Prostate gland (tissue), 2 donors: ENCODE measurements around the gene RPL32. TPM values are rescaled to one million over a fixed set of nuclear protein-coding genes. Genes with fewer than 3 reads are reported as not detected.
"Not testable (repeated sequence)": the region's sequence is repeated elsewhere in the genome, so short reads cannot be mapped to it uniquely, and the experiment has no call there.

ENCODE experiments used
- DNase-seq: peaks from one replicate; pipeline ENCODE4 v3.0.0-alpha.2; 2019; ENCODE audit warnings: low spot score
- H3K27ac ChIP-seq, 2 donors: fragments of 200-600 bp; sonication (generic); 2 replicates each; pipeline ENCODE4 v1.5.1; 2017 to 2019
- H3K27me3 ChIP-seq: fragments of 200-600 bp; sonication (generic); replicated peaks from 2 replicates; pipeline ENCODE4 v1.5.1; 2019; ENCODE audit not compliant: insufficient read depth
- H3K36me3 ChIP-seq, 2 donors: fragments of 200-600 bp; sonication (generic); 1 replicate in 1 of 2; 2 replicates in 1 of 2; pipeline versions ENCODE4 v1.5.1 to v1.8.1; 2017 to 2019
- H3K4me1 ChIP-seq: fragments of 200-600 bp; sonication (generic); replicated peaks from 2 replicates; pipeline ENCODE4 v1.5.1; 2019
- H3K4me3 ChIP-seq, 2 donors: fragments of 200-600 bp; sonication (generic); 2 replicates each; pipeline ENCODE4 v1.5.1; 2017 to 2019
- H3K9me3 ChIP-seq: fragments of 200-600 bp; sonication (generic); 2 replicates; pipeline ENCODE4 v1.5.1; 2017
- CTCF ChIP-seq, 4 experiments: fragments of 200-600 bp in 2 of 4; fragments of 450-650 bp in 2 of 4; sonication (generic) in 2 of 4; IDR thresholded peaks; 1 replicate in 3 of 4; 2 replicates in 1 of 4; pipeline ENCODE4 v1.5.1; 2016 to 2019; ENCODE audit warnings: antibody characterized with exemption in 4 of 4, mild to moderate bottlenecking in 2 of 4, moderate library complexity in 2 of 4
- POLR2A ChIP-seq: fragments of 450-650 bp; IDR thresholded peaks from one replicate; pipeline ENCODE4 v1.6.1; 2016; ENCODE audit warnings: antibody characterized with exemption, mild to moderate bottlenecking
- POLR2AphosphoS5 ChIP-seq: sonication (generic); formaldehyde crosslinking; IDR thresholded peaks from one replicate; pipeline ENCODE4 v1.6.1; 2017; ENCODE audit warnings: antibody characterized with exemption
- WGBS: methylation state at CpG from one replicate; pipeline ENCODE4 v1.1.5; 2018; 5-methylcytosine and 5-hydroxymethylcytosine counted together
- intact Hi-C: fragments of 100-400 bp; cut with DNase I; formaldehyde crosslinking; loops from one replicate; pipeline ENCODE4 v1.14.2; 2022
- total RNA-seq, 2 donors: library from RNA; depleted of rRNA; stranded (reverse); fragments of >200 nt; gene quantifications; one replicate each; pipeline ENCODE4 v1.1.0, GENCODE V29; 2016

The RPL32 gene
- total RNA-seq, 2 donors from 2014 or later, result 851 to 1,881 TPM

DNA sequence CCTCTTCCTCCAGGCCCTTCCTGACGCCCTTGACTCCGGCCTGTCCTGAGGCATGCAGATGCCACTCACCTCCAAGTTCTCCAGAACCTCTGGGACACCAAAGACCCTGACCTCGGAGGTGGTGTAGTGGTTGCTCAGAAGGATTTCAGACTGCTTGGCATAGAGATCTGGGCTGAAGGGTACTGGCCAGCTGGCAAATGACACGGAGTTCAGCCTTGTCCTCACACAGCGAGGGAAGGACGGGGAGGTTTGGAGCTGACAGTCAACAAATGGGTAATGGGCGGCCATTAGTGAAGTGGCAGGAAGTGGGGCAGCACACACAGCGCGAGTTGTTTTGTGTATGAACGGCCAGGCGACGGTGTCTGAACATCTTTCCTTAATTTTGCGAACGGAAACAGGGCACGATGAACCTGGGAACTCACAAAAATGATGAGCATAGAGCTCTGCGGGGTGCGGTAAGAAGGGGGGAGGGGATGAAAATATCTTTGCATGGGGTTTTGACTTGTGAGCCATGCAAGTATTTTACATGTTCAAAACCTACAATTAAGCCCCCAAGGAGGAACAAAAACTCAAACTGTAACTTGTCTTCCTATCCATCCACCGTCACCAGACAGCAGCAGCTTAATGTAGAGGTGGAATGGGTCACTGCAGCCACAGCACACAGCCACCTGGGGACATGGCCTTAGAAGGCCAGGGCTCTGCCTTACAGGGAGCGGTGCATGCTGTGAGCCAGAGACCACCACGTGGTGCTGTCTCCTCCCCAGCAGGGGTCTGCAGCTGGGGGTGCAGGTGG lies 43.6 kb upstream of the RPL32 start:
- Histone ChIP-seq H3K4me3 (no peak overlapping the region), H3K27me3 (no peaks in the 10 kb centered on the region), H3K27ac (no peak overlapping the region), H3K36me3 (no peaks in the 10 kb centered on the region), H3K4me1 (no peaks in the 10 kb centered on the region), H3K9me3 (no peaks in the 10 kb centered on the region)
- TF ChIP-seq POLR2AphosphoS5 (no peak), CTCF (IDR thresholded peaks at IDR 0.05) (no peak)
- intact Hi-C loops, result no loop called here
- no peak for DNase-seq
- 90% methylated on average over 20 of the region's 20 CpGs for WGBS

DNA sequence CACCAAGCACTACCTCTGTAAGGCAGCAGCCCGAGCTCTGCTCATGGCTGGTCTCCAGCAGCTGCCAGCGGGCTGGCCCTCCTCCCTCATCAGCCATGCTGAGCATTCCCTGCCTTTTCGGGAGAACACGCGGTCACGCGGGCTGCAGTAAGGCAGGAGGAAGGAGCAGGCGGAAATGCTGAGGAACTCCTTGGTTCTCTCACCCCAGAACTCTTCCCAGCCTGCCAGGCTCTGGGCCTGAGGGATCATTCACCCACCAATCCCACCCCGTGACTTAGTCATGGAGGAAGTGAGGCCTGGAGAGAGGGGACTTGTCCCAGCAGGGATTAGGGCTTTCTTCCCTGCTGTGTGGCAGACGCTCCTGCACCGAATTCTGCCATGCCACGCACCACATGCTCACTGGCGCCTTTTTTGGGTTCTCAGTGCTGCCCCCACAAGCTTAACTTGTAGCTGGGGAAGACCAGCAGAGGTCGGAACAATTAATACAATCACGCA lies 42.9 kb upstream of the RPL32 start:
- no peaks in the 10 kb centered on the region for H3K9me3 ChIP-seq
- no peak overlapping the region for H3K4me3 ChIP-seq
- H3K4me1 ChIP-seq, result no peaks in the 10 kb centered on the region
- H3K27me3 ChIP-seq, result no peaks in the 10 kb centered on the region
- intact Hi-C loops, result no loop called here
- no peaks in the 10 kb centered on the region for H3K36me3 ChIP-seq
- 39% methylated on average over 15 of the region's 15 CpGs for WGBS
- TF ChIP-seq POLR2AphosphoS5 (peak; percentile 37), POLR2A (no peak), CTCF (IDR thresholded peaks at IDR 0.05) (no peak)
- no peak overlapping the region for H3K27ac ChIP-seq
- peak; percentile 20 for DNase-seq

GRCh38 chr3:12882336-12883310 lies 41.3 kb upstream of the RPL32 start:
- WGBS, result 94% methylated on average over 51 of the region's 62 CpGs
- no peaks in the 10 kb centered on the region for H3K36me3 ChIP-seq

GRCh38 chr3:12881858-12882257 lies 40.5 kb upstream of the RPL32 start:
- 96% methylated on average over 11 of the region's 12 CpGs for WGBS
- intact Hi-C loops, result not testable (repeated sequence)

More at GRCh38 chr3:12882336-12883310, 41.3 kb upstream of the RPL32 start:
- no peak overlapping the region for H3K27ac ChIP-seq
- H3K27me3 ChIP-seq, result no peaks in the 10 kb centered on the region
- H3K4me3 ChIP-seq, result no peak overlapping the region
- TF ChIP-seq POLR2A (no peak), CTCF (IDR thresholded peaks at IDR 0.05) (no peak), POLR2AphosphoS5 (no peak)
- H3K9me3 ChIP-seq, result no peaks in the 10 kb centered on the region
- no peaks in the 10 kb centered on the region for H3K4me1 ChIP-seq
- intact Hi-C loops, result no loop called here
- no peak for DNase-seq

DNA sequence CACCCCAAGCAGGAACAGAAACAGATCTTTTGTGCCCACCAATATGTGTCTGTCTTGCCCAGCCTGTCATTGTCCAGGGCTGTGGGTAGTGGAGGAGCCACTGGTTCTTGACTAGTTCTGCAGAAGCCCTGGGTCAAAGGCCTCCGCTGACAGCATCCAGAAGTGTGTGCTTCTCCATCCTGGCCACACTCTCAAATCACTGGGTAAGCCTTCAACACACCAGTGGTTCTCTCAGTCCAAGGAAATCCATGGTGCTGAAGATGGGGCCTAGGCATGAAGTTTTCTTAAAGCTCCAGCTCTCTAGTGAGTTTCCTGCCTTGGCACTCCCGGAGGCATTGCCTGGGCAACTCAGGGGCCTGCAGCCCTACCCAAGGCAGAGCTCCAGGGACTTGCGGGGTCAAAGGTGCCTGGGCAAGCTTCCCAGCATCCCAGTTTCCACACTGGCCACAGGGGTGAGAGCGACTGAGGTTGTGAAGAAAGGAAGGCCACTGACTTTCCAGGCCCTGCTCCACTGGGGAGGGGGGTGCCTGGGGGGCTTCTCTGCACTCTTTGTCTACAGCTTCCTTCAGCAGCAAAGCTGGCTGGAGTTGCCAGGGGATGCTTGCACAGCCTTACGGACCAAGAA lies 37.9 kb upstream of the RPL32 start:
- Histone ChIP-seq H3K27ac (no peak overlapping the region), H3K27me3 (no peaks in the 10 kb centered on the region), H3K4me1 (peaks cover 3% of the 10 kb centered on the region), H3K9me3 (no peaks in the 10 kb centered on the region), H3K36me3 (no peaks in the 10 kb centered on the region), H3K4me3 (no peak overlapping the region)
- no peak for DNase-seq
- TF ChIP-seq POLR2AphosphoS5, result no peak
- no peak for TF ChIP-seq POLR2A
- TF ChIP-seq CTCF (IDR thresholded peaks at IDR 0.05), result no peak
- intact Hi-C loops, result no loop called here
- WGBS, result 97% methylated on average over 5 of the region's 5 CpGs

More at GRCh38 chr3:12881858-12882257, 40.5 kb upstream of the RPL32 start:
- H3K4me3 ChIP-seq, H3K9me3 ChIP-seq, DNase-seq, H3K27me3 ChIP-seq, H3K36me3 ChIP-seq, H3K27ac ChIP-seq, H3K4me1 ChIP-seq: not testable (repeated sequence)

- H3K9me3 ChIP-seq, H3K4me3 ChIP-seq, H3K36me3 ChIP-seq, intact Hi-C loops, H3K4me1 ChIP-seq, H3K27ac ChIP-seq, DNase-seq, H3K27me3 ChIP-seq: not testable (repeated sequence)
- WGBS, result 63% methylated on average over 2 of the region's 2 CpGs
Measured at GRCh38 chr3:12878758-12879157, 37.4 kb upstream of the RPL32 start.
